Measurements from ENCODE around the gene BCAR1. TPM values are rescaled to one million over a fixed set of nuclear protein-coding genes. Genes with fewer than 3 reads are reported as not detected.

BCAR1 gene
- total RNA-seq, 1 donor, result 33.4 TPM

GRCh38 chr16:75222271-75222783 is 29.1 kb downstream of the BCAR1 start:
- no peak overlapping the region for H3K4me3 ChIP-seq (ENCODE audit: low read depth, low read length)
- no peak for TF ChIP-seq CTCF (IDR thresholded peaks at IDR 0.05; ENCODE audit: insufficient read depth, low read length)
- no peak for DNase-seq (ENCODE audit: low read depth)

GRCh38 chr16:75219838-75220237 is 31.6 kb downstream of the BCAR1 start:
- H3K4me3 ChIP-seq (ENCODE audit: low read depth, low read length), result no peak overlapping the region
- no peak for TF ChIP-seq CTCF (IDR thresholded peaks at IDR 0.05; ENCODE audit: insufficient read depth, low read length)
- DNase-seq (ENCODE audit: low read depth), result no peak

- H3K4me3 ChIP-seq (ENCODE audit: low read depth, low read length), result no peak overlapping the region
- no peak for DNase-seq (ENCODE audit: low read depth)
- TF ChIP-seq CTCF (IDR thresholded peaks at IDR 0.05; ENCODE audit: insufficient read depth, low read length), result no peak
These were observed 32.3 kb downstream of the BCAR1 start for GRCh38 chr16:75219088-75219487.

GRCh38 chr16:75218256-75219076 is 33.0 kb downstream of the BCAR1 start, which contains the start of gene CTRB1:
Gene CTRB1 (plus strand): TSS chr16:75218988. CDS start chr16:75219008, 20 bp downstream.
- DNase-seq (ENCODE audit: low read depth), result no peak
- no peak within 1 kb of the TSS for H3K4me3 ChIP-seq (ENCODE audit: low read depth, low read length)
- no peak for TF ChIP-seq CTCF (IDR thresholded peaks at IDR 0.05; ENCODE audit: insufficient read depth, low read length)

GRCh38 chr16:75217389-75217851 is 34.0 kb downstream of the BCAR1 start:
- H3K4me3 ChIP-seq (ENCODE audit: low read depth, low read length), result no peak overlapping the region
- no peak for TF ChIP-seq CTCF (IDR thresholded peaks at IDR 0.05; ENCODE audit: insufficient read depth, low read length)
- no peak for DNase-seq (ENCODE audit: low read depth)

GRCh38 chr16:75216576-75216975 is 34.8 kb downstream of the BCAR1 start:
- H3K4me3 ChIP-seq (ENCODE audit: low read depth, low read length), result no peak overlapping the region
- TF ChIP-seq CTCF (IDR thresholded peaks at IDR 0.05; ENCODE audit: insufficient read depth, low read length), result no peak
- DNase-seq (ENCODE audit: low read depth), result no peak

Data from fibroblast of the aortic adventitia (primary cell).